Neural progenitor cell (in vitro differentiated cells): ENCODE data around the gene ABHD2. TPM values are rescaled to one million over a fixed set of nuclear protein-coding genes. Genes with fewer than 3 reads are reported as not detected.

Source experiments
- DNase-seq: peaks from one replicate; pipeline ENCODE4 v3.0.0-alpha.2; 2016; ENCODE audit warnings: low spot score
- H2AFZ ChIP-seq: fragments of 200-600 bp; sonication (generic); replicated peaks from 2 replicates; pipeline ENCODE4 v1.6.1; 2016; ENCODE audit warnings: antibody characterized with exemption
- H3F3A ChIP-seq: fragments of 200-600 bp; sonication (generic); 2 replicates; pipeline ENCODE4 v1.6.1; 2016; ENCODE audit warnings: antibody characterized with exemption, low read depth
- H3K27ac ChIP-seq: fragments of 200-600 bp; sonication (generic); 2 replicates; pipeline ENCODE4 v1.5.1; 2016; ENCODE audit warnings: mild to moderate bottlenecking
- H3K27me3 ChIP-seq: fragments of 200-600 bp; sonication (generic); 2 replicates; pipeline ENCODE4 v1.6.1; 2016; ENCODE audit warnings: mild to moderate bottlenecking, moderate library complexity
- H3K36me3 ChIP-seq: fragments of 200-600 bp; sonication (generic); 2 replicates; pipeline ENCODE4 v1.5.1; 2016
- H3K4me1 ChIP-seq: fragments of 200-600 bp; sonication (generic); 2 replicates; pipeline ENCODE4 v1.6.1; 2016; ENCODE audit warnings: mixed run types
- H3K4me2 ChIP-seq: fragments of 200-600 bp; sonication (generic); 2 replicates; pipeline ENCODE4 v1.6.1; 2016
- H3K4me3 ChIP-seq: fragments of 200-600 bp; sonication (generic); 2 replicates; pipeline ENCODE4 v1.5.1; 2016
- H3K79me2 ChIP-seq: fragments of 200-600 bp; sonication (generic); 2 replicates; pipeline ENCODE4 v1.6.1; 2016; ENCODE audit warnings: low read depth
- H3K9ac ChIP-seq: fragments of 200-600 bp; sonication (generic); 2 replicates; pipeline ENCODE4 v1.6.1; 2016
- H3K9me3 ChIP-seq: fragments of 200-600 bp; sonication (generic); 2 replicates; pipeline ENCODE4 v1.5.1; 2016; ENCODE audit warnings: low read depth
- H4K20me1 ChIP-seq: fragments of 200-600 bp; sonication (generic); 2 replicates; pipeline ENCODE4 v1.6.1; 2016; ENCODE audit warnings: low read depth
- H3K27ac Mint-ChIP-seq: 3 replicates; pipeline ENCODE4 v1.8.0; 2021; ENCODE audit warnings: mixed read lengths
- H3K27me3 Mint-ChIP-seq: 2 replicates; pipeline ENCODE4 v1.8.0; 2022; ENCODE audit warnings: low read depth, mild to moderate bottlenecking, inconsistent platforms, moderate library complexity, mixed read lengths; ENCODE audit not compliant: insufficient read depth
- H3K36me3 Mint-ChIP-seq: 3 replicates; pipeline ENCODE4 v1.8.0; 2021; ENCODE audit warnings: mixed read lengths
- H3K4me1 Mint-ChIP-seq: 3 replicates; pipeline ENCODE4 v1.8.0; 2021; ENCODE audit warnings: mixed read lengths
- H3K4me3 Mint-ChIP-seq: 3 replicates; pipeline ENCODE4 v1.8.0; 2021; ENCODE audit warnings: mild to moderate bottlenecking, moderate library complexity, mixed read lengths
- H3K9me3 Mint-ChIP-seq: 3 replicates; pipeline ENCODE4 v1.8.0; 2020; ENCODE audit warnings: mixed read lengths
- CTCF ChIP-seq: fragments of 200-600 bp; sonication (generic); IDR thresholded peaks from 2 replicates; pipeline ENCODE4 v1.5.1; 2017; ENCODE audit warnings: antibody characterized with exemption, mild to moderate bottlenecking
- EZH2 ChIP-seq: fragments of 200-600 bp; sonication (generic); IDR thresholded peaks from 2 replicates; pipeline ENCODE4 v1.6.1; 2017; ENCODE audit warnings: antibody characterized with exemption, mild to moderate bottlenecking, moderate library complexity
- EZH2phosphoT487 ChIP-seq: fragments of 200-600 bp; sonication (generic); IDR thresholded peaks from 2 replicates; pipeline ENCODE4 v1.6.1; 2017; ENCODE audit warnings: antibody characterized with exemption
- total RNA-seq: library from RNA; depleted of rRNA; stranded (reverse); fragments of >200 nt; gene quantifications from 2 replicates; pipeline ENCODE4 v1.2.3, GENCODE V29; 2015; ENCODE audit warnings: low replicate concordance

Gene ABHD2
- total RNA-seq, 1 donor from 2014 or later, result 10.9 TPM

- H3K4me3 ChIP-seq, result no peak overlapping the region
- H3K36me3 Mint-ChIP-seq, result no peaks in the 10 kb centered on the region
- H3K4me2 ChIP-seq, result no peak overlapping the region
- no peaks in the 10 kb centered on the region for H3K36me3 ChIP-seq
- no peaks in the 10 kb centered on the region for H3F3A ChIP-seq
- no peak for DNase-seq
- no peaks in the 10 kb centered on the region for H3K9me3 Mint-ChIP-seq
- no peaks in the 10 kb centered on the region for H3K4me1 ChIP-seq
- H3K9me3 ChIP-seq, result no peaks in the 10 kb centered on the region
- TF ChIP-seq EZH2phosphoT487, result no peak
- H3K4me3 Mint-ChIP-seq, result no peak overlapping the region
- no peak overlapping the region for H2AFZ ChIP-seq
- no peaks in the 10 kb centered on the region for H4K20me1 ChIP-seq
- no peaks in the 10 kb centered on the region for H3K79me2 ChIP-seq
- H3K27me3 Mint-ChIP-seq, result peaks cover 2% of the 10 kb centered on the region
- H3K4me1 Mint-ChIP-seq, result no peaks in the 10 kb centered on the region
- no peak overlapping the region for H3K27ac ChIP-seq
- H3K27ac Mint-ChIP-seq, result no peak overlapping the region
- H3K9ac ChIP-seq, result no peak overlapping the region
- no peaks in the 10 kb centered on the region for H3K27me3 ChIP-seq
These were observed 12.4 kb upstream of the ABHD2 start for GRCh38 chr15:89075846-89076245.

GRCh38 chr15:89077750-89078149 lies 10.5 kb upstream of the ABHD2 start:
- H3K9me3 ChIP-seq, result no peaks in the 10 kb centered on the region
- no peak overlapping the region for H3K27ac Mint-ChIP-seq
- no peaks in the 10 kb centered on the region for H3F3A ChIP-seq
- H4K20me1 ChIP-seq, result no peaks in the 10 kb centered on the region
- no peaks in the 10 kb centered on the region for H3K79me2 ChIP-seq
- no peaks in the 10 kb centered on the region for H3K36me3 Mint-ChIP-seq
- H3K9ac ChIP-seq, result no peak overlapping the region
- no peaks in the 10 kb centered on the region for H3K9me3 Mint-ChIP-seq
- H3K4me1 Mint-ChIP-seq, result no peaks in the 10 kb centered on the region
- no peaks in the 10 kb centered on the region for H3K4me1 ChIP-seq
- H3K27me3 Mint-ChIP-seq, result peaks cover 2% of the 10 kb centered on the region
- H3K27me3 ChIP-seq, result no peaks in the 10 kb centered on the region
- H3K4me2 ChIP-seq, result no peak overlapping the region
- H2AFZ ChIP-seq, result no peak overlapping the region
- no peak overlapping the region for H3K4me3 Mint-ChIP-seq
- no peak overlapping the region for H3K27ac ChIP-seq
- no peaks in the 10 kb centered on the region for H3K36me3 ChIP-seq
- H3K4me3 ChIP-seq, result no peak overlapping the region
- no peak for DNase-seq
- no peak for TF ChIP-seq EZH2
- no peak for TF ChIP-seq CTCF
- TF ChIP-seq EZH2phosphoT487, result no peak

- Mint-ChIP-seq H3K27me3 (peaks cover 2% of the 10 kb centered on the region), H3K27ac (no peak overlapping the region), H3K4me1 (peaks cover 3% of the 10 kb centered on the region), H3K36me3 (no peaks in the 10 kb centered on the region), H3K4me3 (no peak overlapping the region), H3K9me3 (no peaks in the 10 kb centered on the region)
- Histone ChIP-seq H3K27me3 (no peaks in the 10 kb centered on the region), H3K9ac (no peak overlapping the region), H3K4me3 (no peak overlapping the region), H3K4me2 (no peak overlapping the region), H3K9me3 (no peaks in the 10 kb centered on the region), H2AFZ (no peak overlapping the region), H3K27ac (no peak overlapping the region), H4K20me1 (no peaks in the 10 kb centered on the region), H3K79me2 (no peaks in the 10 kb centered on the region), H3K36me3 (no peaks in the 10 kb centered on the region), H3K4me1 (no peaks in the 10 kb centered on the region), H3F3A (no peaks in the 10 kb centered on the region)
- TF ChIP-seq CTCF (no peak), EZH2 (no peak), EZH2phosphoT487 (no peak)
- DNase-seq, result no peak
These were observed 9.1 kb upstream of the ABHD2 start for GRCh38 chr15:89078851-89079810.

GRCh38 chr15:89081878-89082277 lies 6.4 kb upstream of the ABHD2 start:
- no peak for DNase-seq
- Histone ChIP-seq H3K4me1 (peaks cover 2% of the 10 kb centered on the region), H3K27me3 (no peaks in the 10 kb centered on the region), H3K9ac (no peak overlapping the region), H3K4me3 (no peak overlapping the region), H3F3A (peaks cover 2% of the 10 kb centered on the region), H3K27ac (no peak overlapping the region), H2AFZ (no peak overlapping the region), H3K36me3 (no peaks in the 10 kb centered on the region), H3K79me2 (no peaks in the 10 kb centered on the region), H4K20me1 (no peaks in the 10 kb centered on the region), H3K9me3 (no peaks in the 10 kb centered on the region), H3K4me2 (no peak overlapping the region)
- Mint-ChIP-seq H3K9me3 (no peaks in the 10 kb centered on the region), H3K36me3 (no peaks in the 10 kb centered on the region), H3K27ac (no peak overlapping the region), H3K4me1 (peaks cover 14% of the 10 kb centered on the region), H3K27me3 (peaks cover 2% of the 10 kb centered on the region), H3K4me3 (no peak overlapping the region)
- TF ChIP-seq EZH2phosphoT487 (no peak), EZH2 (no peak), CTCF (no peak)
